ENCODE measurements around the gene FGFR2.
A peak's percentile ranks its signal among the peaks of the same experiment; 100 is the strongest.

FGFR2 gene

DNA sequence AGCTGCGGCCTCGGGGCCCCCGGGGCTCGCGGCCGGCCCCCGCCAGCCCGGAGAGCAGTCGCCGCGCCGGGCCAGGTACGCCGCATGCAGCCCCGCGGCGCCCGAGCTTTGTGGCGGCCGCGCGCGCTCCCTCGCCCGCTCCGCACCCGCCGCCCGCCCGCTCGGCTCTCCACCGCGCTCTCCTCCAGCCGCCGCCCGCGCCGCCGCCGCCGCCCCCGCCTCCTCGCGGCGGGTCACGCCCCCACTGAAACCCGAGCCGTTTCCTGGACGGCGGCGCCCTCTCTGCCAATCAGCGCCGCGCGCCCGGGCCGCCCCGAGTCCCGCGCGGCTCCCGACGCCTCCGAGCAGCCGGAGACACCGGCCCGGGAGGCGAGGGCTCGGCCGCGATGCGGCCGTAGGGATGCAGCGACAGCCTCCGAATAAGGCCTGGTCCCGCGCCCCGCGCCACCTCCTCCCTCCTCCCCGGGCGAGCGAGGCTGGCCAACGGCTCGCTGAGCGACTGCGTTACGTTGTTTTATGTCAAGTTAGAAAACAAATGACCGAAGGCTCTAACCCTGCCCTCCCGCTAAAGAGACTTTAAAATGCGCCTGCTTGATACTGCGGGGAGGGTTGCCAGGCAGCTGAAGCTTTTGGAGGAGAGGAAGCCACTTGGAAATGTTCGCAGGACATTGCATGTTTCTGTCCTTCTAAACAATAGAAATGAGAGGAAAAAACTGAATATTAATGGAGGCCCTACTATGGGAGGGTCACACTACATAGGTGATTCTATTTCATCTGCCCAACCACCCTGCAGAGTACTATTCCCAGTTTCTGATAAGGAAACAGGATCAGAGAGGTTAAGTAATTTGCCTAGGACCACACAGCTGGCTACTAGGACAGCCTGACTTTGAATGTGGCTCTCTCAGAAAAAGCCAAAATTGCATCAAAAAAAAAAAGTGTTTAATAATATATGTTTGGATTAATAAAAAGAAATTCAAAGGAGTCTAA is at the start of gene FGFR2:
Gene FGFR2 (minus strand): TSS at position 182 of the 987 bp plus-strand sequence. CDS start 4,627 bp downstream, outside the sequence.
- peak; percentile 56 for DNase-seq

DNA sequence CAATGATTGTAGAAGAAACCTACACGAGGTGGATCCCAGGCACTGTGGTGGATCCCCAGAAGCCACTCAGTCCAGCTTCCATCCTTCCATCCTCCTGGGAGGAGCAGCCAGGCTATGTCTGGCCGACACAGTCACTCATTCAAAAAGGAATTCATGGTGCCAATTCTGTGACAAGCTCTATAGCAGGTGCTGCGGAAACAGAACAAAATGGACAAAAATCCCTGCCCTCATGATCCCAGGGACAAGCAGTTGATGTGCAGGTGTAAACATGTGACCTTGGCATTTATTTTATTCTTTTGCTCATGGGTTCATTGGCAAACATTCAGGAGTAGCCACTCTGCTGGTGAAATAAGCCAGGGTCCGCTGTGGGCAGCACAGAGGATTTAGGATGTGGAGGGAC is 49.2 kb upstream of the FGFR2 start:
- DNase-seq, result no peak

DNA sequence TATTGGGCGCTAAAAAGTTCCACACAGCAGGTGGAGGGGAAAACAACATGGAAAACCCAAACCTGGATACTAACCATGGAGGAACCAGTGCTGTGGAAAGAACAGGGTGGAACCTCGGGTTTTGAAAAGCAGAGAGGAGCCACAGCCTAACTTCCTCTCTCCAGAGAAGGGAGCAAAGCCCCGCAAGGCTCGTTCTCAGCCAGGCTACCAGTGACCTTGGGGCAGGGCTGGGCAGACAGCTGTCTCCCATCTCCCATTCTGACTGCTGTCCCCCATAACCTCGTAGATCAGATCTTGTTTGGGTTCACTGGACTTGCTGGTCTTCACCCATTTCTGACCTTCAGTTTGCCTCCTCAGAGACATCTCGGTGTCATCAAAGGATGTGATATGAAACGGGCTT is 47.5 kb upstream of the FGFR2 start:
- no peak for DNase-seq

DNA sequence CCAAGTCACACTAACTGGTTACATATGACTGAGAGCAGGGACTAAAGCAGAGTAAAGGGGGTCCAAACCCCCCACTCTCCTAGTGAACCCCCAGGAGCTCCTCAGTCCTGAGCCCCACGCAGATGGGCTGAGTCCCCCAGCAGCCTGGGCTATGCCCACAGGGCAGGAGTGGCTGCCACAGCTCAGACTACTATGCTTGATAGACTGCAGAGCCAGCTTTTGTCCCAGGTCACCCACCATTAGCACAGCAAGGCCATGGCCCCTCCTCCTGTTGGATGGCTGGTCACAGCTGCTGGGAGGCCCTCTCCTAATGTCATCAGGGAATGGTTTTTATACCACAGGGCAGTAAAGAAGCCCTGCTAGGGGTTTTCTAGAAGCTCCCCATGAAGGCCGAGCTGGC is 46.3 kb upstream of the FGFR2 start:
- DNase-seq, result no peak

DNA sequence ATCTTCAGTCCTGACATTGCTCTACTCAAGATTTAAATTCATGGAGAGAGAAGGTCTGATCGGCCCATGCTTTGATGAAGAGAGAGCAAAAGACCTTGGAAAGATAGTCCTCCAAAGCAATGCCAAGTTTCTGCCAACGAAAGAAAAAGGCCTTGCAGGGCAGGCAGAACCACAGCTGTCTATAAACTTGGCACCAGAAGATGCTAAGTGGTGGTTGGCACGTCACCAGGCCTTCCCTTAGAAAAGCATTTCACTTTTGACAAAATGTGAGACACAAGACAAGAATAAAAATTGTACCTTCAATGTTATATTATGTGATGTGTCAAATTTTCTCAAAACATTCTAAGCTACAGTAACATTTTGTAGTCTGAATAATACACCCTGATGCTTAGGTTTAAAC is 42.0 kb upstream of the FGFR2 start:
- DNase-seq, result no peak

DNA sequence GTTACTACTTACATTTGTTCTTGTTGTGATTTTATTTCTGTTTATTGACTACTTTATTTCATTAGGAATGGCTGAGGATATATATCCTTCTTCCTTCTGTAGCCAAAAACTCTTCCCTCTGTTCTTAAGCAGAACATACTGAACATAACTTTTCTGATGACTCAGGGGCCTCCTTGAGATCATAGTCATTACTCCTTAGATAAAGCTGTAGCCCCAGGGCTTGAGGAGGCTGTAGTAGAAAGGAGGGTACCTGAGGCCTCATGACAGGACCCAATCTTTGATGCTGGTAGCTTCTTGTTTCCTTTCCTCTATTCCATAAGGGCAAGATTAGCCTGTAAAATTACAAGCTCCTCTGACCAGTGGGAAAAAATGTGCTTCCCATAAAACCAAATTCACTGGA is 41.2 kb upstream of the FGFR2 start:
- DNase-seq, result no peak

DNA sequence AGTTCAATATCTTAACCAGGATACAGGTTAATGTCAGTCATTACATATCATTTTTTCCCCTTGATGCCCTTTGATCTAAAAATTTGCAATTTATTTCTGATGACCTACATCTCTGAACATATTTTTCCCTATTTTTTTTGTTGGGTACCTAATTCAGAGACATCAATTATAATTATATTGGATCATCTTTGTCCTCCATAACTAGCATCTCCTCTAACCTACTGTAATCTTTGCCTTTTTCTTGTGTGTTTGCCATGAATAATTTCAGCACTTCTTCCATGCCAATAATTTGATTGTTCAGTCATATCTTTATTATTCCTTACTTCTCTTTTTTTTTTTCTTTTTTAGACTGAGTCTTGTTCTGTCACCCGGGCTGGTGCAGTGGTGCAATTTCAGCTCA is 39.2 kb upstream of the FGFR2 start:
- no peak for DNase-seq

DNA sequence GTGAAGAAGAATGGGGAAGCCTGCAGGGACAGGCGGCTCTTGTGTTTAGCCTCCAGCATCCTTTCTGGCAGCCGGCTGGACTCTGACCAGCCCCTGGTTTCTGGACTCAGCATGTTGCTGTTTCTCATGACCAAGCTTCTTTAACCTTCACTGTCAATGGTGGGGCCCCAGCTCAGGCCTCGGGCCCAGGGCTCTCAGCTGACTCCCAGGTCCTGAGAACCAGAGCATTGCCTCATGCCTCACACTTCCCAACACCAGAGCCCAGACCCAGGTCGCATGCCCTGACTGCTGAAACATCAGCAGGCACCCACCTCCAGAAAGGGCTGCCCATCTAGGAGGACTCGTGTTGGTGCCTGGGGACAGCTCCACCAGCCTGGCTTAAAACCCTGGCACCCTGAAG is 34.8 kb upstream of the FGFR2 start:
- DNase-seq, result no peak

DNA sequence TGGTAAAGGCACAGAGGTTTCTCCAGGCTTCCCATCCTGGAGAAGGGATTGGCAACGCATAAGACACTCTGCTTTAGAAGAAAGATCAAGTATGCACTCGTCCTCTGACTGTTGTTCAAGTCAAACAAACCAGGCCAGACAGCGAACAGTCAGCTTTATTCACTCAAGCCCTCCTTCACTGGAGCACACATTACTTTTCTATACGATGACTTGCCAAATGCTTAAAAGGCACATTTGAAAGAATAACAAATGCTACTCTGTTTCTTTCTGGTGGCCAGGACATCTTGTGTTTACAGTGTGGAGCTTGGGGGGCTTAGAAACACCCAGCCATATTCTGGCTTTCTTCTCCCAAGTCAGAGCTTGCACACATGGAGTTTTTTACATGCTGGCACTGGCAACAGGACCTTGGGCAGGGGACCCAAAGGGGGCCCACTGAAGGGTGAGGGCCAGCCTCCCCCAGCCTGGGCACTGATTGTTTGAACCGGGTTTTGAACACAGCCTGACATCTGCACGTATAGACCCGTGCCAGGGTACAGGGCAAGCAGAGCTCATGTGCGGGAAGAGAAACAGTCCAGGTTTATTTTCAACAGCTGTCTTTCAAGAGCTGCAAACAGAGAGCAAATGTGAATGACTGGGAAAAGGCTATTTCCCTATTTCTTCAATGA is 33.3 kb upstream of the FGFR2 start:
- DNase-seq, result no peak

DNA sequence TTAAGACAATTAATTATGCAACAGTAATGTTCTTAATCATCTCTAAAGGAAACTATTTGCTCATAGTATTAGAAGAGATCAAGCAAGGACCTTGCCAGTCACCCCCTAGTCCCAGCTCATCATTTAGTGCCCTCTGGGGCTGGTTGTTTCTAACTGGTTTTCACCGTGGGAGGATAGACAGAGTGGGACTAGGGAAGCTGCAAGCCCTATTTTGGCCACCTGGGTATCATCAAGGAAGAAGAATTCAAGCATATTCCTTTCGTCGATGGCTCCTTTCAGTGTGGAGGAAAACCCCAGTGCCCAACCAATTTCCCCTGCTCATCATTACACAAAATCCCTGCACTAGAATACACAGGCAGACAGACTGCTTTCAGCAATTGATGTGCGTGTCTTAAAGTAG is 30.6 kb upstream of the FGFR2 start:
- no peak for DNase-seq

DNA sequence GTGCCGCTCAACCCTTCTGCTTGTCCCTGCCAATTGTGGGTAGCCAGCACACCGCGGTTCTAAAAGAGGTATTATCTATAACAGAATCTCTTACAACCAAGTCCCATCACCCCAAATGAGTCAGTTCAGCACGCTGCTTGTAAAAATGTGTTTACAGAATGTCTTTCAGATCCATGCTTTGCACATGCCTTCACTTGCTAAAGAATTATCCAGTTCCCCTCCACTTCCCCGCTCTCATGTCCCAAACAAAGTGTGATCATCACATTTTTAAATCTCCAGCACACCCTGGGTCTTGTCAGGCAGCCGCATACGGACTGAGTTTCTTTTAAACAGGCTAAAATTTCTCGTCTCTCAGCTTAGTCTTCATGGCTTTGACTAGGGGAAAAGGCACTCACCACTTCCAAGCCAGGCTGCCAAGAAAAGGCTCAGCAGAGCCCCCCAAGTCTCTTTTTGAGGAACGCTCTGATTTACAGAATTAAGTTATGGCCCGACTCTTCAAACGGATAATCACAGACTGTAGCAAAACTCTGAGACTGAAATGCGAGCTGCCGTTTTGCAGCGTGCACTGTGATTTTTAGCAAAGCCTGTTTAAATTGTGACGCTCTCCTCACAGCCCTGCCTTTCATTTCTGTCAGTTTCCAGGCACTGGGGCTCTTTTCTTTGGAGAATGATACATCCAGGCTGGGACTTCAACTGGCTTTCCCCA is 29.8 kb upstream of the FGFR2 start:
- no peak for DNase-seq

DNA sequence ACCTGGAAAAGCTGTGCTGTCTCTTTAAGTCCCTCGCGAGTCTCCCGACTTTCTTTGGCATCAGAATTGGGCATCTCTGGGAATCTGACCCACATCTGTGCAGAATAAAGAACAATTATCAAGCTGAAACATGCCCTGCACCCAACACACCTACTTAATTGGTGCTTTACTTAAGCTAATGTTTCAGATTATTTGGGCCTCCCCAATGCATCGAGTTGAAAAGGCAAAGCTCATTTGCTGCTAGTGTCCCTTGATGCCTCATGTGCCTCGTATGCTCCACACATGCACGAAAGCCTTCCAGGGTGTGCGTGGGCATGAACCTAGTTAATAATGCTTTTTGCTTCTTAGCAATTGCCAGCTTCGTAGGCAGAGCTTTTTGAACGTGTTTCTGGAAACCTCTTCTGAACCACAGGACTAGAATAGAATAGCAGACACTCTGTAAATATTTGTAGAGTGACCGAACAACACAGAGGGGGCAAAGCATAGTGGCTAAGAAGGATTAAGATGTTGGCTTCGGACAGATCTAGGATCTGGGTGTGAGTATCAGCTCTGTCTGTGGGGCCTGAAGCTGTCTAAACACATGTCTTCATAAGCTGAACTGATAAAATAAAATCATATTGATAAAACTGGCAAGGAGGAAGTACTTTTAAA is 26.7 kb upstream of the FGFR2 start:
- no peak for DNase-seq

DNA sequence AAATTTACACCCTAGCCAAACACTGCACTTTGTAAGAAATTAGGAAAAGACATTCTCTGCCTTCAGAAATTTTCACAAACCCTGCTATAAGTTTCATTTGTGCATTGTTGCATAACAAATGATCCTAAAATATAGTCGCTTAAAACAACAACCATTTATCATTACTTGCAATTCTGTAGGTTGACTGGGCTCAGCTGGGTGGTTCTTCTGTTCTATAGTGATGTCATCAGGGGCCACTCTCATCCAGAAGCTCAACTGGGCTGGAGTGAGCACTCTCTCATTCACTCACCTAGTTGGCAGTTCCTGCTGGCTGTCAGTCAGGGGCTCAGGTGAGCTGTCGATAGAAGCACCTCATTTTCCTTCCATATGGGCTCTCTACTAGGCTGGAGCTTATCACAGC is 20.7 kb upstream of the FGFR2 start:
- no peak for DNase-seq

DNA sequence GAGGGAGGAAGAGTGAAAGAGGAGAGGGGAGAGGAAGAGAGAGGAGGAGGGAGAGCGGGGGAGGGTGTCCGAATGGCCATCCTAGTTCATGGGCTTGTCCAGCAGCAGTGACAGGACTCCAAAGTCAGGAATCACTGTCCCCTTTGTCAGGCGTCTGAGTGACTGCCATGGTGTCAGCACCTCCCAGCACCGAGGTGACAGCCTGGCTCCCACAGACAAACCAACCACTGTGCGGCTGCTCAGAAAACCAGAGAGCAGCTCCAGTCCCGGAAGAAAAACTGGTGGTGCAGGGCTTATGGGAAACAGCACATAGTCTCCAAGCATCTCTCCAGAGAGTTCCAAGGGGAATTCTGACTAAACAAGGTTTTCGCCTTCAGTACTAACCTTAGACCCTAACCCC is 18.9 kb upstream of the FGFR2 start:
- DNase-seq, result no peak

DNA sequence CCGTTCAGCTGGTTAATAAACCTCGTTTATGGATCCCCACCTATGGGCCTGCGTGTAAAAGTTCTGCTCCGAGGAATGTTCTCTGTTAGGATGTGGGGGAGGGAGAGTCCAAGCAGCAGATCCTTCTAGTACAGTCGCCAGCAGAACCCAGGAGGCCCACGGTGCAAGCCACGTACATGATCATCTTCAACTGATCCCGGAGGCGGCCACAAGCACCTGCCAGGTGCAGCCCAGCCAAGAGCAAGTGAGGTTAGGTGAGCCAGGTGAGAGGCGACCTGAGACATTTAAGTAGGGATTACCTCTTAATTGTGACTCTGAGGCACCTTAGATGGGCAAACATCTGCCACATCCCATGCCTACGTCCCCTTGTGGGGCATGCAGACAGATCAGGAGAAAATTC is 18.0 kb upstream of the FGFR2 start:
- no peak for DNase-seq

DNA sequence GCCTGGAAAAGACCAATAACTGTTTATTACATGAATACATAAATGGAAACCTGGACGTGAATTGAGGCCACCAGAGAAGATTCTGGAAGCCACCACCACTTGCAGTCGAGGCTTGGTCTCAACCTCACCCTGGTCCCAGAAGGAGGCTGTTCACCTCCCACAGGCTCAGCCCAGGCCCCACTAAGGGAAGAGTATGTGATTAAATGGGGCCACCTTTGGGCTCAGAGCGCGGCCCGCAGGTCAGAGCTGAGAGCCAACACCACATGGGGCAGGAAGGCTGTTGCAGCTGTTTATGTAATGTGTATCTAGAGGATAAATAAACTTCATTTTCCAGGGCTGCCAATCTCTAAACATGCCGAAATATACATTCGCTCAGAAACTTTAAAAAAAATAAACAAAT is 17.6 kb upstream of the FGFR2 start:
- DNase-seq, result no peak

DNA sequence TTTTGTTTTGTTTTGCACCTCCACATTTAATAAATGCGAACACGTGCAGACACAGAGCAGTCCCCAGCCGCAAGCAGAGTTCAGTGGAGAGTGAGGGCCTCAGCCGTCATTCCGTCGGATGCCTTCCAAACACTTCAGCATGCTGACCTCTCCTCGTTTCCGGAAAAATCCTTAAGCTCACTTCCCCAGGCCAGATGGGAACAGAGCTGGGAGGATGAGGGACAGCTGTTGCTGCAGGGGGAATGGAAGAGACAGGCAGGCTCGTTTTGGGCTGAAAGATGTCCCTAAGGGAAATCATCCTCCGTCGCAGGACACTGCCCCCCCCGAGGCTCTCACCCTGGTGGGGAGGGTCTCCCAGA is 17.2 kb upstream of the FGFR2 start:
- DNase-seq, result no peak

DNA sequence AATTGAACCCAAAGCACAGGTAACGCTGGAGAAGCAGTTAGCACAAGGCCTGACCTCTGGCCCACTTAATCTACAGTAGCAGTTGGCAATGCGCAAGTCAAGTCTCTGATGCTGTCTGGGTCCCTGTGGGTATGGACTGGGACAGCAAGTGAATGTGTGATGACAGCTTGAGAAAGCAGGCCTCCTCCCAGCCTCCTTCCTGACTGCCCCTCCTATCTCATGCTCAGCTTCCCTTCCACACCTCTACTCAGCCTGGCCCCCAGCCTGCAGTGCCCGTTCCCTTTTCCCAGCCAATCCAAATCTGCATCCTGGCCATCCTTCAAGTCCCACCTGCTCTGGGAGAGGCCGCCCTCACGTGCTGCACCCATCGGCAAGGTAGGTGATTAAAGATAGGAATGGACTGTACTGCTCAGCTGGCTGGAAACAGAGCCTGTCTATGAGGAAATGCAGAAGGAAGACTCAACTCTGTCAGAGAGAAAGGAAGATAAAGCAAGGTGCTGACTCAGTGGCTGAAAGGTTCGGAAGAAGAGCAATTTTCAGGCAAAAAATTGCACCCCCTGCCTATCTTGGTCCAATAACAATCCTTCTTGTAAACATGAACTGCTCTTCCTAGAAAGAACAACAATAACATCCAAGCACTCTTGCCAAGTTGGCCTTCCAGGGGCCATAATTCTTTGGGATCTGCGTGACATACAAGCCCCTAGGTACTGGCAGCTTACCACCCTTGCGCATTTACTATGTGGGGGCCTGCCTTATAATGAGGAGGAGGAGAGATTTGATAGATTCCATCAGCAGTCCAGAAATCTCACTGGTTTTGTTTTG is 16.6 kb upstream of the FGFR2 start:
- DNase-seq, result no peak

DNA sequence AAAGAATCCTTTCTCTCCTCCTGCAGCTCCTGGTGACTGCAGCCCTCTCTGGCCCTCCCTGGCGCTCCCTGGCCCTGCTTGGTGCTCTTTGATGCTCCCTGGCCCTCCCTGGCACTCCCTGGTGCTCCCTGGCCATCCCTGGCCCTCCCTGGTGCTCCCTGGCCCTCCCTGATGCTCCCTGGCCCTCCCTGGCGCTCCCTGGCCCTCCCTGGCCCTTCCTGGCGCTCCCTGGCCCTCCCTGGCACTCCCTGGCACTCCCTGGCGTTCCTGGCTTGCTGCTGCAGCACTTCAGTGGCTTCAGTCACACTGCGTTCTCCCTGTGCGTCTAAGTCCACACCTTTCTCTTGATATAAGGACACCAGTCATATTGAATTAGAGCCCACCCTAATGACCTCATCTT is 15.2 kb upstream of the FGFR2 start:
- no peak for DNase-seq

DNA sequence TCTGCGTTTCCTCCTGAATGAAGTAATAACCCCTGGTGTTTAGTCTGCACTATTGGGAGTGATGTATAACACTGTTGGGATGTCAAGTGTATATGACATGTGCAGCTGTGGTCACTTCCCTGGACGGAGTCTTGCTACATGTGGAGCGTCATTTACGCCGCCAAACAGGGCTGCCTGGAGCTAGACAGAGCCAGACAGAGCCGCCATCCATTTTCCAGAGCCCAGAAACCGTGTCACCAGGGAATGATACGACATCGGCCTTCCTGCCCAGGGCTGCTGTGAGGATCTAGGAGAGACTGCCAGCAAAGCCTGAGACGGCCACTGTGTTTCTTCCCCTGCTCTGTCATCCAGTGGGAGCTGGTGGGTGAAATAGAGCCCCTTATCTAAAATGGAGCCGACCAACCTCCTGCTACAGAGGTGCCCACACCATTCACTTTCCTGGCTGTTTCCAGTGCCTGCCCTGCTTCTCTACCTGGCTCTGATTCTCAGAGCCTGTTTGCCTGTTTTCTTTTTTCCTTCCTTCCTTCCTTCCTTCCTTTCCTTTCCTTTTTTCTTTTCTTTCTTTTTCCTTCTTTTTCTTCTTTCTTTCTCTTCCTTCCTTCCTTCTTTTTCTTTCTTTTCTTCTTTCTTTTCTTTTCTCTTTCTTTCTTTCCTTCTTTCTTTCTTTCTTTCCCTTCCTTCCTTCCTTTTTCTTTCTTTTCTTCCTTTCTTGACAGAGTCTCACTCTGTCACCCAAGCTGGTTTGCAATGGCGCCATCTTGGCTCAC is 13.3 kb upstream of the FGFR2 start:
- DNase-seq, result no peak

DNA sequence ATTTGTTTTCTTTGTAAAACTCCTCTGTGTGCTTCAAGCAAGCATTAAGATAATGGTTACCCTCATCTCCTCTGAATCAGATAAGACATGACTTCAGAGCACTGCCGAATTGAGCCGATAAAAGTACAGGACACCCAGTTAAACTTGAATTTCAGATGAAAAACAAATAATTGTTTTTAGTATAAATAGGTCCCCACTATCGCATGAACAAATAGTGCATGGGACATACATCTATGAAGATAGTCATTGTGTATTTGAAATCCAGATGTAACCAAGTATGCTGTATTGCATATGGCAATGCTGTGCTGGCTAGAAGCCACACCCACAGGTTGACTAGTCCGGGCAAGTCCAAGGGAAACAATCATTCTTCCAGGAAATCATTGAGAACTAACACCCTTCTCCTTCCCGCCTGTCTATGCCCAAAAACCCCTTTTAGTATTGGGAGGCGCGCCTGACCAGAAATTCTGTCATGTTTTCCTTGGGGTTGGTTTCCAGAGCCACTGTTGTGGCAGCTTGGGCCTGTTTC is 12.6 kb upstream of the FGFR2 start:
- DNase-seq, result no peak

Measured in cortex of kidney (tissue), 1 donor.